Epithelial cell of proximal tubule (primary cell): ENCODE measurements around the gene MMP3. TPM values are rescaled to one million over a fixed set of nuclear protein-coding genes. Genes with fewer than 3 reads are reported as not detected.
A peak's percentile ranks its signal among the peaks of the same experiment; 100 is the strongest.

Experiments used
- DNase-seq: peaks from one replicate; pipeline ENCODE4 v3.0.0-alpha.2; 2011; ENCODE audit warnings: low read depth
- H3K4me3 ChIP-seq: 2 replicates; pipeline ENCODE4 v1.5.1; 2011; ENCODE audit warnings: low read depth, mild to moderate bottlenecking, low read length
- CTCF ChIP-seq: conservative IDR thresholded peaks from 2 replicates; pipeline ENCODE4 v1.5.1; 2012; ENCODE audit warnings: low read depth, mild to moderate bottlenecking, low read length
- total RNA-seq: library from RNA; depleted of rRNA; stranded (reverse); fragments of >200 nt; gene quantifications from 2 replicates; pipeline ENCODE4 v1.2.3, GENCODE V29; 2015

The MMP3 gene
- total RNA-seq = not detected in 2 replicates

DNA sequence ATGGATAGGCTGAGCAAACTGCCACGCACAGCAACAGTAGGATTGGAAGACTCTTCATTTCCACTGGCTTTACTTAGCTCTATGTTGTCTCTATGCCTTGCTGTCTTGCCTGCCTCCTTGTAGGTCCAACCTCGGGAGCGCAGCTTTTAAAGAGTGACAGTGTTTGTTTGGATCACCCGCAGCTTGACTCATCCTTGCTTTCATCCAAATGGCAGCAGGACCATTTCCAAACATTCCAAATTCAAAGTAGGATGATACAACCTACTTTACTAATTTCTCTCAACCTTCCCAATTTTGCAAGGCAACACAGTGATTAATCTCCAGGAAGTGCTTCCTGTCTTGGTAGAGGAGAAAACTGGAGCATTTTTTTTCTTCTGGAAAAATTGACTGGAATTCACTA is at the start of gene MMP3:
Gene MMP3 (minus strand): TSS at position 121 of the 400 bp plus-strand sequence. CDS start 63 bp downstream, at position 58.
- no peak for TF ChIP-seq CTCF

GRCh38 chr11:102891736-102892135 is 48.3 kb upstream of the MMP3 start:
- no peak for TF ChIP-seq CTCF
- DNase-seq = no peak
- H3K4me3 ChIP-seq = no peak overlapping the region

More for the DNA sequence above, at the start of gene MMP3:
- H3K4me3 ChIP-seq = no peak within 1 kb of the TSS
- DNase-seq = no peak

DNA sequence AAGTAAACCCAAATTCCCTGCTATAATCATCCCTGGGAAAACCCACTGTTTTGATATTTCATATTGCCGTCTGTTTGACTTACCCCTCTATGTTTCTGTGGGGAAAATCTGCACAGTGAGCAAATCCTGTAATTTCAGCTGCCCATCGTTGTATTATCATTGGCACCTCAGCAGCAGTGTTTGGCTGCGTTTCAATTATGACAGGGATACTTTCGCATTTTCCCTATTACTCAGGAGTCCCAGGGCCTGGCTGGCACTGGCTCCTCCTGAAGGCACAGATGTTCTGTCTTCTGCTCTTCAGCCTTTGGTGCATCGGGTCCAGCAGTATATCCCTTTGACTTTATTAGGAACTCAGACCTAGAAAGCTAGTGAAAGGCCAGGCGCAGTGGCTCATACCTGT is 43.6 kb upstream of the MMP3 start:
- no peak for TF ChIP-seq CTCF
- DNase-seq = no peak
- H3K4me3 ChIP-seq = no peak overlapping the region

GRCh38 chr11:102883141-102883540 is 39.7 kb upstream of the MMP3 start:
- DNase-seq = no peak
- H3K4me3 ChIP-seq = no peak overlapping the region
- TF ChIP-seq CTCF = no peak

- peak; percentile 26 for DNase-seq
- H3K4me3 ChIP-seq = no peak overlapping the region
- TF ChIP-seq CTCF = no peak
Measured at GRCh38 chr11:102882389-102883024, 39.1 kb upstream of the MMP3 start.

- H3K4me3 ChIP-seq = no peak overlapping the region
- no peak for TF ChIP-seq CTCF
- DNase-seq = no peak
Measured at GRCh38 chr11:102879801-102880200, 36.4 kb upstream of the MMP3 start.

DNA sequence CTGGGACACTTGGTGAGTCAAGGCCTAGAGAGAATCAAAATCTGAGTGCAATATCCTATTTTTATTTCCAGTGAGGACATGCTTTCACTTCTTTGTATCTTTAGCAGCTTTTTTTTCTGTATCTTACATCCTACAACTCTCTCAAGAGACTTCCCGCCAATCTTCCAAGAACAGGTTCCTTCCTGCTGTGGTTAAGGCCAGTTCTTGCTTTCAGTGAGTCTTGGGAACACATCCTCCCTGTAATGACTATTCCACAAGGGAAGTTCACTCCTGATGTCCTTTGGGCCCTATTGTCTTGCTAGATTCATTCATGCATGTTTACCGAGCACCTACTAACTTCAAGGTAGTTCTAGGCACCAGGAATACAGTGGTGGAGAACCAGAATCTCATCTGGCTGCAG is 35.2 kb upstream of the MMP3 start:
- H3K4me3 ChIP-seq = no peak overlapping the region
- TF ChIP-seq CTCF = no peak
- DNase-seq = no peak
